ENCODE measurements around the gene EPHB1.

Gene EPHB1

GRCh38 chr3:134937256-134938028, 142.4 kb downstream of the EPHB1 start:
- Histone ChIP-seq H2BK15ac (replicated peaks; ENCODE audit: low read depth) (no peak overlapping the region), H2AK5ac (ENCODE audit: low read length) (no peak overlapping the region), H3K23ac (ENCODE audit: low read length) (no peak overlapping the region), H3K27me3 (ENCODE audit: insufficient read depth, low read length, poor library complexity) (no peaks in the 10 kb centered on the region), H2BK5ac (ENCODE audit: low read length) (no peak overlapping the region), H3K4ac (ENCODE audit: low read depth, low read length) (no peak overlapping the region), H3K4me1 (ENCODE audit: control insufficient read depth, low read depth, low read length) (peaks cover 2% of the 10 kb centered on the region), H4K8ac (ENCODE audit: low read depth, low read length) (no peak overlapping the region), H3K4me2 (ENCODE audit: low read length) (no peak overlapping the region), H4K5ac (ENCODE audit: low read length) (no peak overlapping the region), H3K9ac (ENCODE audit: low read length) (no peak overlapping the region), H3K18ac (ENCODE audit: low read length) (no peak overlapping the region), H2BK120ac (ENCODE audit: low read depth, low read length) (no peak overlapping the region), H3K4me3 (ENCODE audit: low read length) (no peak overlapping the region), H3K79me2 (ENCODE audit: control insufficient read depth, insufficient read depth, low read length) (no peaks in the 10 kb centered on the region), H3K56ac (ENCODE audit: low read length) (no peak overlapping the region), H3K79me1 (ENCODE audit: low read length) (no peaks in the 10 kb centered on the region), H3K27ac (ENCODE audit: low read depth, low read length) (no peak overlapping the region), H3K36me3 (ENCODE audit: control insufficient read depth, insufficient read depth, low read length) (no peaks in the 10 kb centered on the region)
- WGBS (ENCODE audit: extremely low coverage, insufficient coverage, low lambda C conversion rate) = no CpG with 5 or more reads among the region's 8 CpGs
- DNase-seq = peak; percentile 87

GRCh38 chr3:134938029-134938525, 143.0 kb downstream of the EPHB1 start:
- no CpG with 5 or more reads among the region's 5 CpGs for WGBS (ENCODE audit: extremely low coverage, insufficient coverage, low lambda C conversion rate)
- no peak overlapping the region for H3K56ac ChIP-seq (ENCODE audit: low read length)
- DNase-seq = peak; percentile 32
- H4K8ac ChIP-seq (ENCODE audit: low read depth, low read length) = no peak overlapping the region
- H3K4me1 ChIP-seq (ENCODE audit: control insufficient read depth, low read depth, low read length) = peaks cover 2% of the 10 kb centered on the region
- H3K18ac ChIP-seq (ENCODE audit: low read length) = no peak overlapping the region
- no peaks in the 10 kb centered on the region for H3K79me1 ChIP-seq (ENCODE audit: low read length)
- H2BK15ac ChIP-seq (replicated peaks; ENCODE audit: low read depth) = no peak overlapping the region
- no peak overlapping the region for H3K9ac ChIP-seq (ENCODE audit: low read length)
- no peak overlapping the region for H4K5ac ChIP-seq (ENCODE audit: low read length)
- no peaks in the 10 kb centered on the region for H3K36me3 ChIP-seq (ENCODE audit: control insufficient read depth, insufficient read depth, low read length)
- H3K4me3 ChIP-seq (ENCODE audit: low read length) = no peak overlapping the region
- H2BK120ac ChIP-seq (ENCODE audit: low read depth, low read length) = no peak overlapping the region
- no peaks in the 10 kb centered on the region for H3K27me3 ChIP-seq (ENCODE audit: insufficient read depth, low read length, poor library complexity)
- no peak overlapping the region for H2BK5ac ChIP-seq (ENCODE audit: low read length)
- no peak overlapping the region for H2AK5ac ChIP-seq (ENCODE audit: low read length)
- no peaks in the 10 kb centered on the region for H3K79me2 ChIP-seq (ENCODE audit: control insufficient read depth, insufficient read depth, low read length)
- H3K4ac ChIP-seq (ENCODE audit: low read depth, low read length) = no peak overlapping the region
- no peak overlapping the region for H3K23ac ChIP-seq (ENCODE audit: low read length)
- no peak overlapping the region for H3K4me2 ChIP-seq (ENCODE audit: low read length)
- no peak overlapping the region for H3K27ac ChIP-seq (ENCODE audit: low read depth, low read length)

GRCh38 chr3:134939978-134940377, 144.9 kb downstream of the EPHB1 start:
- H3K4me1 ChIP-seq (ENCODE audit: control insufficient read depth, low read depth, low read length) = peaks cover 2% of the 10 kb centered on the region
- no peak overlapping the region for H3K56ac ChIP-seq (ENCODE audit: low read length)
- no peaks in the 10 kb centered on the region for H3K36me3 ChIP-seq (ENCODE audit: control insufficient read depth, insufficient read depth, low read length)
- H3K27me3 ChIP-seq (ENCODE audit: insufficient read depth, low read length, poor library complexity) = no peaks in the 10 kb centered on the region
- H4K8ac ChIP-seq (ENCODE audit: low read depth, low read length) = no peak overlapping the region
- no peak overlapping the region for H4K5ac ChIP-seq (ENCODE audit: low read length)
- WGBS (ENCODE audit: extremely low coverage, insufficient coverage, low lambda C conversion rate) = no CpG with 5 or more reads among the region's 2 CpGs
- H3K4ac ChIP-seq (ENCODE audit: low read depth, low read length) = no peak overlapping the region
- H3K79me2 ChIP-seq (ENCODE audit: control insufficient read depth, insufficient read depth, low read length) = no peaks in the 10 kb centered on the region
- H2BK15ac ChIP-seq (replicated peaks; ENCODE audit: low read depth) = no peak overlapping the region
- H3K27ac ChIP-seq (ENCODE audit: low read depth, low read length) = no peak overlapping the region
- no peaks in the 10 kb centered on the region for H3K79me1 ChIP-seq (ENCODE audit: low read length)
- no peak overlapping the region for H3K18ac ChIP-seq (ENCODE audit: low read length)
- H2BK5ac ChIP-seq (ENCODE audit: low read length) = no peak overlapping the region
- H3K9ac ChIP-seq (ENCODE audit: low read length) = no peak overlapping the region
- no peak overlapping the region for H3K4me2 ChIP-seq (ENCODE audit: low read length)
- no peak overlapping the region for H2BK120ac ChIP-seq (ENCODE audit: low read depth, low read length)
- H2AK5ac ChIP-seq (ENCODE audit: low read length) = no peak overlapping the region
- H3K4me3 ChIP-seq (ENCODE audit: low read length) = no peak overlapping the region
- no peak overlapping the region for H3K23ac ChIP-seq (ENCODE audit: low read length)
- DNase-seq = no peak

GRCh38 chr3:134941820-134942219, 146.8 kb downstream of the EPHB1 start:
- Histone ChIP-seq H3K27ac (ENCODE audit: low read depth, low read length) (no peak overlapping the region), H3K79me1 (ENCODE audit: low read length) (no peaks in the 10 kb centered on the region), H2BK15ac (replicated peaks; ENCODE audit: low read depth) (no peak overlapping the region), H3K56ac (ENCODE audit: low read length) (no peak overlapping the region), H4K5ac (ENCODE audit: low read length) (no peak overlapping the region), H3K4me1 (ENCODE audit: control insufficient read depth, low read depth, low read length) (peaks cover 2% of the 10 kb centered on the region), H4K8ac (ENCODE audit: low read depth, low read length) (no peak overlapping the region), H2BK5ac (ENCODE audit: low read length) (no peak overlapping the region), H3K9ac (ENCODE audit: low read length) (no peak overlapping the region), H2BK120ac (ENCODE audit: low read depth, low read length) (no peak overlapping the region), H3K18ac (ENCODE audit: low read length) (no peak overlapping the region), H3K79me2 (ENCODE audit: control insufficient read depth, insufficient read depth, low read length) (no peaks in the 10 kb centered on the region), H3K23ac (ENCODE audit: low read length) (no peak overlapping the region), H3K36me3 (ENCODE audit: control insufficient read depth, insufficient read depth, low read length) (no peaks in the 10 kb centered on the region), H3K4me2 (ENCODE audit: low read length) (no peak overlapping the region), H3K4me3 (ENCODE audit: low read length) (no peak overlapping the region), H3K27me3 (ENCODE audit: insufficient read depth, low read length, poor library complexity) (no peaks in the 10 kb centered on the region), H3K4ac (ENCODE audit: low read depth, low read length) (no peak overlapping the region), H2AK5ac (ENCODE audit: low read length) (no peak overlapping the region)
- WGBS (ENCODE audit: extremely low coverage, insufficient coverage, low lambda C conversion rate) = no CpG with 5 or more reads among the region's 1 CpG
- DNase-seq = no peak

GRCh38 chr3:134944429-134944828, 149.4 kb downstream of the EPHB1 start:
- Histone ChIP-seq H3K79me2 (ENCODE audit: control insufficient read depth, insufficient read depth, low read length) (no peaks in the 10 kb centered on the region), H2BK120ac (ENCODE audit: low read depth, low read length) (no peak overlapping the region), H3K4me1 (ENCODE audit: control insufficient read depth, low read depth, low read length) (no peaks in the 10 kb centered on the region), H4K8ac (ENCODE audit: low read depth, low read length) (no peak overlapping the region), H3K4me2 (ENCODE audit: low read length) (no peak overlapping the region), H3K23ac (ENCODE audit: low read length) (no peak overlapping the region), H2AK5ac (ENCODE audit: low read length) (no peak overlapping the region), H3K9ac (ENCODE audit: low read length) (no peak overlapping the region), H3K27me3 (ENCODE audit: insufficient read depth, low read length, poor library complexity) (no peaks in the 10 kb centered on the region), H3K4ac (ENCODE audit: low read depth, low read length) (no peak overlapping the region), H3K36me3 (ENCODE audit: control insufficient read depth, insufficient read depth, low read length) (no peaks in the 10 kb centered on the region), H2BK5ac (ENCODE audit: low read length) (no peak overlapping the region), H2BK15ac (replicated peaks; ENCODE audit: low read depth) (no peak overlapping the region), H3K56ac (ENCODE audit: low read length) (no peak overlapping the region), H3K18ac (ENCODE audit: low read length) (no peak overlapping the region), H3K79me1 (ENCODE audit: low read length) (no peaks in the 10 kb centered on the region), H3K4me3 (ENCODE audit: low read length) (no peak overlapping the region), H4K5ac (ENCODE audit: low read length) (no peak overlapping the region), H3K27ac (ENCODE audit: low read depth, low read length) (no peak overlapping the region)
- DNase-seq = no peak
- no CpG with 5 or more reads among the region's 1 CpG for WGBS (ENCODE audit: extremely low coverage, insufficient coverage, low lambda C conversion rate)

- Histone ChIP-seq H2BK120ac (ENCODE audit: low read depth, low read length) (no peak overlapping the region), H3K36me3 (ENCODE audit: control insufficient read depth, insufficient read depth, low read length) (no peaks in the 10 kb centered on the region), H3K79me1 (ENCODE audit: low read length) (no peaks in the 10 kb centered on the region), H2BK15ac (replicated peaks; ENCODE audit: low read depth) (no peak overlapping the region), H3K4ac (ENCODE audit: low read depth, low read length) (no peak overlapping the region), H3K56ac (ENCODE audit: low read length) (no peak overlapping the region), H2BK5ac (ENCODE audit: low read length) (no peak overlapping the region), H2AK5ac (ENCODE audit: low read length) (no peak overlapping the region), H4K8ac (ENCODE audit: low read depth, low read length) (no peak overlapping the region), H3K9ac (ENCODE audit: low read length) (no peak overlapping the region), H3K4me2 (ENCODE audit: low read length) (no peak overlapping the region), H3K23ac (ENCODE audit: low read length) (no peak overlapping the region), H3K18ac (ENCODE audit: low read length) (no peak overlapping the region), H4K5ac (ENCODE audit: low read length) (no peak overlapping the region), H3K4me3 (ENCODE audit: low read length) (no peak overlapping the region), H3K27me3 (ENCODE audit: insufficient read depth, low read length, poor library complexity) (no peaks in the 10 kb centered on the region), H3K27ac (ENCODE audit: low read depth, low read length) (no peak overlapping the region), H3K4me1 (ENCODE audit: control insufficient read depth, low read depth, low read length) (no peaks in the 10 kb centered on the region), H3K79me2 (ENCODE audit: control insufficient read depth, insufficient read depth, low read length) (no peaks in the 10 kb centered on the region)
- DNase-seq = no peak
- no CpG with 5 or more reads among the region's 2 CpGs for WGBS (ENCODE audit: extremely low coverage, insufficient coverage, low lambda C conversion rate)
Measured at GRCh38 chr3:134949150-134949549, 154.1 kb downstream of the EPHB1 start.

Data from mesendoderm (in vitro differentiated cells).